Neural progenitor cell (in vitro differentiated cells): ENCODE results near the gene ZNF674. TPM values are rescaled to one million over a fixed set of nuclear protein-coding genes. Genes with fewer than 3 reads are reported as not detected.
A peak's percentile ranks its signal among the peaks of the same experiment; 100 is the strongest.

ENCODE experiments used
- DNase-seq: peaks from one replicate; pipeline ENCODE4 v3.0.0-alpha.2; 2016; ENCODE audit warnings: low spot score
- H2AFZ ChIP-seq: fragments of 200-600 bp; sonication (generic); replicated peaks from 2 replicates; pipeline ENCODE4 v1.6.1; 2016; ENCODE audit warnings: antibody characterized with exemption
- H3F3A ChIP-seq: fragments of 200-600 bp; sonication (generic); 2 replicates; pipeline ENCODE4 v1.6.1; 2016; ENCODE audit warnings: antibody characterized with exemption, low read depth
- H3K27ac ChIP-seq: fragments of 200-600 bp; sonication (generic); 2 replicates; pipeline ENCODE4 v1.5.1; 2016; ENCODE audit warnings: mild to moderate bottlenecking
- H3K27me3 ChIP-seq: fragments of 200-600 bp; sonication (generic); 2 replicates; pipeline ENCODE4 v1.6.1; 2016; ENCODE audit warnings: mild to moderate bottlenecking, moderate library complexity
- H3K36me3 ChIP-seq: fragments of 200-600 bp; sonication (generic); 2 replicates; pipeline ENCODE4 v1.5.1; 2016
- H3K4me1 ChIP-seq: fragments of 200-600 bp; sonication (generic); 2 replicates; pipeline ENCODE4 v1.6.1; 2016; ENCODE audit warnings: mixed run types
- H3K4me2 ChIP-seq: fragments of 200-600 bp; sonication (generic); 2 replicates; pipeline ENCODE4 v1.6.1; 2016
- H3K4me3 ChIP-seq: fragments of 200-600 bp; sonication (generic); 2 replicates; pipeline ENCODE4 v1.5.1; 2016
- H3K79me2 ChIP-seq: fragments of 200-600 bp; sonication (generic); 2 replicates; pipeline ENCODE4 v1.6.1; 2016; ENCODE audit warnings: low read depth
- H3K9ac ChIP-seq: fragments of 200-600 bp; sonication (generic); 2 replicates; pipeline ENCODE4 v1.6.1; 2016
- H3K9me3 ChIP-seq: fragments of 200-600 bp; sonication (generic); 2 replicates; pipeline ENCODE4 v1.5.1; 2016; ENCODE audit warnings: low read depth
- H4K20me1 ChIP-seq: fragments of 200-600 bp; sonication (generic); 2 replicates; pipeline ENCODE4 v1.6.1; 2016; ENCODE audit warnings: low read depth
- H3K27ac Mint-ChIP-seq: 3 replicates; pipeline ENCODE4 v1.8.0; 2021; ENCODE audit warnings: mixed read lengths
- H3K27me3 Mint-ChIP-seq: 2 replicates; pipeline ENCODE4 v1.8.0; 2022; ENCODE audit warnings: low read depth, mild to moderate bottlenecking, inconsistent platforms, moderate library complexity, mixed read lengths; ENCODE audit not compliant: insufficient read depth
- H3K36me3 Mint-ChIP-seq: 3 replicates; pipeline ENCODE4 v1.8.0; 2021; ENCODE audit warnings: mixed read lengths
- H3K4me1 Mint-ChIP-seq: 3 replicates; pipeline ENCODE4 v1.8.0; 2021; ENCODE audit warnings: mixed read lengths
- H3K4me3 Mint-ChIP-seq: 3 replicates; pipeline ENCODE4 v1.8.0; 2021; ENCODE audit warnings: mild to moderate bottlenecking, moderate library complexity, mixed read lengths
- H3K9me3 Mint-ChIP-seq: 3 replicates; pipeline ENCODE4 v1.8.0; 2020; ENCODE audit warnings: mixed read lengths
- EZH2 ChIP-seq: fragments of 200-600 bp; sonication (generic); IDR thresholded peaks from 2 replicates; pipeline ENCODE4 v1.6.1; 2017; ENCODE audit warnings: antibody characterized with exemption, mild to moderate bottlenecking, moderate library complexity
- EZH2phosphoT487 ChIP-seq: fragments of 200-600 bp; sonication (generic); IDR thresholded peaks from 2 replicates; pipeline ENCODE4 v1.6.1; 2017; ENCODE audit warnings: antibody characterized with exemption
- total RNA-seq: library from RNA; depleted of rRNA; stranded (reverse); fragments of >200 nt; gene quantifications from 2 replicates; pipeline ENCODE4 v1.2.3, GENCODE V29; 2015; ENCODE audit warnings: low replicate concordance
- TF ChIP-seq, protein P1 (sequence below): fragments of 200-600 bp; sonication (generic); IDR thresholded peaks from 2 replicates; pipeline ENCODE4 v1.5.1; 2017; ENCODE audit warnings: antibody characterized with exemption, mild to moderate bottlenecking

Gene ZNF674
- total RNA-seq, 1 donor from 2014 or later, result 3.9 TPM

DNA sequence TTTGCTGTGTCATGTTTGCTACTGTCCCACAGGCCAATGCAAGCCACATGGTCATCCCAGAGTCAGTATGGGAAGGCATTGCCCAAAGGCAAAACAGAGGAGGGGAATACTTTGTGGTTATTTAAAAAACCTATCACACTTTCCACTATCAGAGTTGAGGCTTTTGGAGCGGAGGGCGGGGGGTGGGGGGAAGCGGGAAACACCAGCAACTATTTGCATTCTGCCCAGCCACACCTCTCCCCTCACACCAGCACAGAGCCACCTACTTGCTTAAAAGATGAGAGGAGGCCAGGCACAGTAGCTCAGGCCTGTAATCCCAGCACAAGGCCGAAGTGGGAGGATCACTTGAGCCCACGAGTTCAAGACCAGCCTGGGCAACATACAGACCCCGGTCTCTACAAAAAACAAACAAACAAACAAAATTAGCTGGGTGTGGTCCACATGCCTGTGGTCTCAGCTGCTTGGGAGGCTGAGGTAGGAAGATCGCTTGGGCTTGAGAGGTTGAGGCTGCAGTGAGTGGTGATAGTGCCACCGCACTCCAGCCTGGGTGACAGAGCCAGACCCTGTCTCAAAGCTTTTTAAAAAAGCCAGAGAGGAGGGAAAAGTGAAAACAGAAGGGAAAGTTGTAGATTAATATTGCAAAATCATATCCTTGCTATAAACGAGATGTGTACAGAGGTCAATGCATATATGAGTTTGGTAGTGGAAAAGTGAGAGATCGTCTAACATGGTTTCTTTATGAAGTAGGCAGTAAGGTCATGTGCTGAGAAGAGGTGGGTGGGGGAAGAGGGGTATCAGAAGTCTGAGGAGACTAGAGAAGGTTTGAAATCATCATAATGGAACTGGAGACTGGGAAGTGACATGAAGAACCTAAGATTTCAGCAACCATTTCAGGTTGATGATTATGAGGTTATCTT, 26.5 kb upstream of the ZNF674 start:
- DNase-seq, result no peak
- peaks cover 7% of the 10 kb centered on the region for H4K20me1 ChIP-seq
- H3K4me3 ChIP-seq, result no peak overlapping the region
- no peak overlapping the region for H3K27ac Mint-ChIP-seq
- no peak overlapping the region for H2AFZ ChIP-seq
- no peaks in the 10 kb centered on the region for H3K4me1 ChIP-seq
- no peaks in the 10 kb centered on the region for H3K79me2 ChIP-seq
- no peak overlapping the region for H3K27ac ChIP-seq
- H3K36me3 ChIP-seq, result no peaks in the 10 kb centered on the region
- peaks cover 7% of the 10 kb centered on the region for H3K27me3 Mint-ChIP-seq
- H3K4me2 ChIP-seq, result no peak overlapping the region
- TF ChIP-seq EZH2, result no peak
- TF ChIP-seq, protein P1, sequence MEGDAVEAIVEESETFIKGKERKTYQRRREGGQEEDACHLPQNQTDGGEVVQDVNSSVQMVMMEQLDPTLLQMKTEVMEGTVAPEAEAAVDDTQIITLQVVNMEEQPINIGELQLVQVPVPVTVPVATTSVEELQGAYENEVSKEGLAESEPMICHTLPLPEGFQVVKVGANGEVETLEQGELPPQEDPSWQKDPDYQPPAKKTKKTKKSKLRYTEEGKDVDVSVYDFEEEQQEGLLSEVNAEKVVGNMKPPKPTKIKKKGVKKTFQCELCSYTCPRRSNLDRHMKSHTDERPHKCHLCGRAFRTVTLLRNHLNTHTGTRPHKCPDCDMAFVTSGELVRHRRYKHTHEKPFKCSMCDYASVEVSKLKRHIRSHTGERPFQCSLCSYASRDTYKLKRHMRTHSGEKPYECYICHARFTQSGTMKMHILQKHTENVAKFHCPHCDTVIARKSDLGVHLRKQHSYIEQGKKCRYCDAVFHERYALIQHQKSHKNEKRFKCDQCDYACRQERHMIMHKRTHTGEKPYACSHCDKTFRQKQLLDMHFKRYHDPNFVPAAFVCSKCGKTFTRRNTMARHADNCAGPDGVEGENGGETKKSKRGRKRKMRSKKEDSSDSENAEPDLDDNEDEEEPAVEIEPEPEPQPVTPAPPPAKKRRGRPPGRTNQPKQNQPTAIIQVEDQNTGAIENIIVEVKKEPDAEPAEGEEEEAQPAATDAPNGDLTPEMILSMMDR, result no peak
- TF ChIP-seq EZH2phosphoT487, result no peak
- H3K9me3 Mint-ChIP-seq, result peaks cover 6% of the 10 kb centered on the region
- peaks cover 19% of the 10 kb centered on the region for H3K27me3 ChIP-seq
- H3K9ac ChIP-seq, result no peak overlapping the region
- peaks cover 12% of the 10 kb centered on the region for H3F3A ChIP-seq
- H3K4me3 Mint-ChIP-seq, result peak overlapping the region; percentile 70
- peaks cover 2% of the 10 kb centered on the region for H3K36me3 Mint-ChIP-seq
- H3K4me1 Mint-ChIP-seq, result peaks cover 15% of the 10 kb centered on the region
- H3K9me3 ChIP-seq, result no peaks in the 10 kb centered on the region

DNA sequence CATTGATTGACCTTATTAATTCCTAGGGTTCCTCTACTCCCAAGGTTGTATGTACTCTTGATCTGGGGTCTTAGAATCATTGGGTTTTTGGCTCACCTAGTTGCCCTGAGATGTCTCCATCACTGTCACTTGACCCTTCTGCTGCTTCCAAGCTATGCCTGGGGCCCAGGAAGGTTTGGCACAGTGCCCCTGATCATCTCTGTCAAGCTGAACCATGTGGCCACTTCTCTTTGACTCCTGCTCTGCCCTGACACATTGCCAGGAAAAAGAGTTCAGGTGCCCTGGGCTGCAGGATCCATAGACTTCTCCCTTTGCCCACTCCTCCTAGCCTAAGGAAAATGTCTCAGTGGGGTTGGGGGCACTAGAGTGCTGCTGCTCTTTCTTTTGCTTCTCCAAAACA, 24.4 kb upstream of the ZNF674 start:
- H3K9me3 Mint-ChIP-seq, result peaks cover 6% of the 10 kb centered on the region

DNA sequence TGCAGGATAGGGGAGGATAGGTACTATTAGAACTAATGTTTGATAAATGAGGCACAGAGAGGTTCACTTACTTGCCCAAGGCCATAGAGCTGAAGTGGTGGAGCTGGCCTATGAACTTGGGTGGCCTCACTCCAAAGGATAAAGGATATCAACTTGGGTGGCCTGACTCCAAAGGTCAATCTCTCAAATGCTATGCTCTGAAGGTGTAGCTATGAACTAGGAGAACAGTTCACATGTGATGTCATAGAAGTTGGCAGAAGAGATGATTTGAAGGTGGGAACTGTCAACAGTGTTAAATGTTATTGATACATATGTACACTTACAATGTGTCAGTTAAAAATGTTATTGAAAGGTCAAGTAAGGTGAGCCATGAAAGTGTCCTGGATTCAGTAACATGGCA, 22.2 kb upstream of the ZNF674 start:
- H3K4me2 ChIP-seq, result no peak overlapping the region

More for the DNA sequence above, 24.4 kb upstream of the ZNF674 start:
- Mint-ChIP-seq H3K36me3 (peaks cover 2% of the 10 kb centered on the region), H3K27ac (no peak overlapping the region), H3K27me3 (peaks cover 7% of the 10 kb centered on the region), H3K4me1 (peaks cover 9% of the 10 kb centered on the region), H3K4me3 (no peak overlapping the region)
- no peaks in the 10 kb centered on the region for H3K9me3 ChIP-seq
- no peak overlapping the region for H3K27ac ChIP-seq
- no peaks in the 10 kb centered on the region for H3K36me3 ChIP-seq
- no peak overlapping the region for H3K9ac ChIP-seq
- TF ChIP-seq EZH2phosphoT487, result no peak
- TF ChIP-seq, protein P1, result no peak
- no peak for TF ChIP-seq EZH2
- no peaks in the 10 kb centered on the region for H3K79me2 ChIP-seq
- peaks cover 6% of the 10 kb centered on the region for H3K27me3 ChIP-seq
- no peak overlapping the region for H3K4me2 ChIP-seq
- DNase-seq, result no peak
- no peak overlapping the region for H3K4me3 ChIP-seq
- no peak overlapping the region for H2AFZ ChIP-seq
- peaks cover 12% of the 10 kb centered on the region for H3F3A ChIP-seq
- H3K4me1 ChIP-seq, result no peaks in the 10 kb centered on the region
- H4K20me1 ChIP-seq, result peaks cover 2% of the 10 kb centered on the region

More for the DNA sequence above, 22.2 kb upstream of the ZNF674 start:
- TF ChIP-seq EZH2phosphoT487 (no peak), EZH2 (no peak)
- TF ChIP-seq, protein P1, result no peak
- peaks cover 7% of the 10 kb centered on the region for H3K9me3 Mint-ChIP-seq
- Histone ChIP-seq H3K4me3 (no peak overlapping the region), H3K9me3 (no peaks in the 10 kb centered on the region), H2AFZ (no peak overlapping the region), H3F3A (peaks cover 7% of the 10 kb centered on the region), H3K27ac (no peak overlapping the region), H3K79me2 (no peaks in the 10 kb centered on the region), H3K36me3 (no peaks in the 10 kb centered on the region), H3K4me1 (no peaks in the 10 kb centered on the region), H4K20me1 (no peaks in the 10 kb centered on the region), H3K9ac (no peak overlapping the region), H3K27me3 (no peaks in the 10 kb centered on the region)
- H3K27me3 Mint-ChIP-seq, result peaks cover 7% of the 10 kb centered on the region
- H3K4me1 Mint-ChIP-seq, result peaks cover 6% of the 10 kb centered on the region
- DNase-seq, result no peak
- peaks cover 2% of the 10 kb centered on the region for H3K36me3 Mint-ChIP-seq
- H3K4me3 Mint-ChIP-seq, result no peak overlapping the region
- H3K27ac Mint-ChIP-seq, result no peak overlapping the region
